ENCODE data around the gene EMILIN2. TPM values are rescaled to one million over a fixed set of nuclear protein-coding genes. Genes with fewer than 3 reads are reported as not detected.

EMILIN2 gene
- total RNA-seq, 2 experiments from 2014 or later: 0.15 to 1.4 TPM

DNA sequence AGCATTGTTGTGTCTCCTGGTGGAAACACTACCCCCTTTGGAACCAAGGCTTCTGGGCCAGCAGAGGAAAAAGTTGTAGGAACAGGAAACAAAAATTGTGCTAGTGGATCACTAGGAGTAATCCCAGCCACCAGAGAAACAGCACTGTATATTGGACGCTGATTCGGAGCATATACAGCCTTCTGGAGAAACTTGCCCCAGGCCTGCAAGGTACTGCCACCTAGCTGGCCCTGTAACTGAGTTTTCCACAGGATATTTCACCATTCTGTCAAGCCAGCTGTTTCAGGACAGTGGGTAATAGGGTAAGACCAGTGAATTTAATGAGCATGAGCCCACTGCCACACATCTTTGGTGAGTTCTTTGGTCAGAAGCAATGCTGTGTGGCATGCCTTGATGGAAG lies 25.1 kb upstream of the EMILIN2 start:
- no peak for DNase-seq (ENCODE audit: low spot score)
- Histone ChIP-seq H3K9me3 (ENCODE audit: low read length) (no peaks in the 10 kb centered on the region), H3K36me3 (ENCODE audit: insufficient read depth, low read length) (no peaks in the 10 kb centered on the region), H2AFZ (ENCODE audit: low read length) (no peak overlapping the region), H3K27ac (ENCODE audit: low read depth, low read length, poor library complexity, severe bottlenecking) (no peak overlapping the region), H3K9me2 (ENCODE audit: insufficient read depth, low read length) (no peaks in the 10 kb centered on the region), H3K79me2 (ENCODE audit: insufficient read depth, low read depth, low read length) (no peaks in the 10 kb centered on the region), H3K4me3 (ENCODE audit: low read depth, low read length, poor library complexity, severe bottlenecking) (no peak overlapping the region), H4K20me1 (ENCODE audit: insufficient read depth, low read length) (no peaks in the 10 kb centered on the region), H3K4me2 (ENCODE audit: low read length) (no peak overlapping the region), H3K4me1 (ENCODE audit: insufficient read depth, low read length, poor library complexity, severe bottlenecking) (no peaks in the 10 kb centered on the region)
- TF ChIP-seq, protein P1, sequence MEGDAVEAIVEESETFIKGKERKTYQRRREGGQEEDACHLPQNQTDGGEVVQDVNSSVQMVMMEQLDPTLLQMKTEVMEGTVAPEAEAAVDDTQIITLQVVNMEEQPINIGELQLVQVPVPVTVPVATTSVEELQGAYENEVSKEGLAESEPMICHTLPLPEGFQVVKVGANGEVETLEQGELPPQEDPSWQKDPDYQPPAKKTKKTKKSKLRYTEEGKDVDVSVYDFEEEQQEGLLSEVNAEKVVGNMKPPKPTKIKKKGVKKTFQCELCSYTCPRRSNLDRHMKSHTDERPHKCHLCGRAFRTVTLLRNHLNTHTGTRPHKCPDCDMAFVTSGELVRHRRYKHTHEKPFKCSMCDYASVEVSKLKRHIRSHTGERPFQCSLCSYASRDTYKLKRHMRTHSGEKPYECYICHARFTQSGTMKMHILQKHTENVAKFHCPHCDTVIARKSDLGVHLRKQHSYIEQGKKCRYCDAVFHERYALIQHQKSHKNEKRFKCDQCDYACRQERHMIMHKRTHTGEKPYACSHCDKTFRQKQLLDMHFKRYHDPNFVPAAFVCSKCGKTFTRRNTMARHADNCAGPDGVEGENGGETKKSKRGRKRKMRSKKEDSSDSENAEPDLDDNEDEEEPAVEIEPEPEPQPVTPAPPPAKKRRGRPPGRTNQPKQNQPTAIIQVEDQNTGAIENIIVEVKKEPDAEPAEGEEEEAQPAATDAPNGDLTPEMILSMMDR (conservative IDR thresholded peaks at IDR 0.05; ENCODE audit: low read length): no peak
- TF ChIP-seq EZH2phosphoT487 (IDR thresholded peaks at IDR 0.05; ENCODE audit: borderline replicate concordance, low read depth, low read length): no peak
- POLR2A ChIA-PET: no interaction called here
- no TSS peak for BruUV-seq (replicated peaks)
- intact Hi-C loops (cut with micrococcal nuclease; ENCODE audit: unreplicated experiment): no loop called here
- CTCF ChIA-PET (ENCODE audit: unreplicated experiment): no interaction called here

DNA sequence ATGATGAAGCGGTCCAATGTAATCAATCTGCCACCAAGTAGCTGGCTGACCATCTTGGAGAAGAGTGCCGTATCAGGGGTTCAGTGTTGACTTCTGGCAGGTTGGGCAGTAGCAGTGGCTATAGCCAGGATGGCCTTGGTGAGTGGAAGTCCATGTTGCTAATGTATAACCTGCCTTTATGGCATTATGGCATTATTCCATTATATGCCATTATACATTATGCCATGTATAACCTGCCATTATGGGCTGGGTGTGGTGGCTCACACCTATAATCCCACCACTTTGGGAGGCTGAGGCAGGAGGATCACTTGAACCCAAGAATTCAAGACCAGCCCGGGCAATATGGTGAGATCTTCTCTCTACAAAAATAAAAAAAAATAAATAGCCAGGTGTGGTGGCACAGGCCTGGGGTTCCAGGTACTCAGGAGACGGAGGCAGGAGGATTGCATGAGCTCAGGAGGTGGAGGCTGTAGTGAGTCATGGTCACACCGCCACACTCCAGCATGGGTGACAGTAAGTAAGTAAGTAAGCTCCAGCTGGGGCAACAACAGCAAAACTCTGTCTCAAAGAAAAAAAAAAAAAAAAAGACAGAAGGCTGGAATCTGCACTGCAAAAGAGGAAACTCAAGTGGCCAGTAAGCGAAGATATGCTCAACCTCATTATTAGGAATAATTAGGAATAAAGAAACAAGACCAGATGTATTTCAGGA lies 24.4 kb upstream of the EMILIN2 start:
- POLR2A ChIA-PET: no interaction called here

DNA sequence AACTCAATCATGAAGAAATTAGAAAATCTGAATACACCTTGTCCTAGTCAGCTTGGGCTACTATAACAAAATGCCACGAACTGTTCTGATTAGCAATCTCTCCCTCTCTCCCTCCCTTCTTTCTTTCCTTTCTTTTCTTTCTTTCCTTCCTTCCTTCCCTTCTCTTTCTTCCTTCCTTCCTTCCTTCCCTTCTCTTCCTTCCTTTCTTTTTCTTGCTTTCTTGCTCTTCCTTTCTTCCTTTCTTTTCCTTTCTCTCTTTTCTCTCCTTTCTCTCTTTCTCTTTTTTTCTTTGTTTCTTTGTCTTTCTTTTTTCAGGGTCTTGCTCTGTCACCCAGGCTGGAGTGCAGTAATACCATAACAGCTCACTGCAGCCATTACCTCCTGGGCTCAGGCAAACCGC lies 23.6 kb upstream of the EMILIN2 start:
- Histone ChIP-seq H2AFZ (ENCODE audit: low read length) (no peak overlapping the region), H3K27ac (ENCODE audit: low read depth, low read length, poor library complexity, severe bottlenecking) (no peak overlapping the region), H4K20me1 (ENCODE audit: insufficient read depth, low read length) (no peaks in the 10 kb centered on the region), H3K4me2 (ENCODE audit: low read length) (no peak overlapping the region), H3K9me2 (ENCODE audit: insufficient read depth, low read length) (no peaks in the 10 kb centered on the region), H3K79me2 (ENCODE audit: insufficient read depth, low read depth, low read length) (no peaks in the 10 kb centered on the region), H3K9me3 (ENCODE audit: low read length) (no peaks in the 10 kb centered on the region), H3K36me3 (ENCODE audit: insufficient read depth, low read length) (no peaks in the 10 kb centered on the region), H3K4me1 (ENCODE audit: insufficient read depth, low read length, poor library complexity, severe bottlenecking) (no peaks in the 10 kb centered on the region), H3K4me3 (ENCODE audit: low read depth, low read length, poor library complexity, severe bottlenecking) (no peak overlapping the region)
- DNase-seq (ENCODE audit: low spot score): no peak
- no TSS peak for BruUV-seq (replicated peaks)
- ChIA-PET CTCF (ENCODE audit: unreplicated experiment) (no interaction called here), POLR2A (no interaction called here)
- TF ChIP-seq, protein P1 (conservative IDR thresholded peaks at IDR 0.05; ENCODE audit: low read length): no peak
- no peak for TF ChIP-seq EZH2phosphoT487 (IDR thresholded peaks at IDR 0.05; ENCODE audit: borderline replicate concordance, low read depth, low read length)
- intact Hi-C loops (cut with micrococcal nuclease; ENCODE audit: unreplicated experiment): no loop called here

More for the DNA sequence above, 24.4 kb upstream of the EMILIN2 start:
- Histone ChIP-seq H3K4me1 (ENCODE audit: insufficient read depth, low read length, poor library complexity, severe bottlenecking) (no peaks in the 10 kb centered on the region), H4K20me1 (ENCODE audit: insufficient read depth, low read length) (no peaks in the 10 kb centered on the region), H3K36me3 (ENCODE audit: insufficient read depth, low read length) (no peaks in the 10 kb centered on the region), H3K4me3 (ENCODE audit: low read depth, low read length, poor library complexity, severe bottlenecking) (no peak overlapping the region), H3K79me2 (ENCODE audit: insufficient read depth, low read depth, low read length) (no peaks in the 10 kb centered on the region), H3K4me2 (ENCODE audit: low read length) (no peak overlapping the region), H3K27ac (ENCODE audit: low read depth, low read length, poor library complexity, severe bottlenecking) (no peak overlapping the region), H3K9me3 (ENCODE audit: low read length) (no peaks in the 10 kb centered on the region), H3K9me2 (ENCODE audit: insufficient read depth, low read length) (no peaks in the 10 kb centered on the region), H2AFZ (ENCODE audit: low read length) (no peak overlapping the region)
- intact Hi-C loops (cut with micrococcal nuclease; ENCODE audit: unreplicated experiment): no loop called here
- no peak for DNase-seq (ENCODE audit: low spot score)
- TF ChIP-seq, protein P1 (conservative IDR thresholded peaks at IDR 0.05; ENCODE audit: low read length): no peak
- no peak for TF ChIP-seq EZH2phosphoT487 (IDR thresholded peaks at IDR 0.05; ENCODE audit: borderline replicate concordance, low read depth, low read length)
- no TSS peak for BruUV-seq (replicated peaks)
- CTCF ChIA-PET (ENCODE audit: unreplicated experiment): interaction anchor here (0.6 kb wide), 1 partner anchor 194 kb away, joined by 3 read pairs; no protein-coding TSS in a partner anchor
